Measurements from ENCODE around the gene SH2D4B.
"Not testable (repeated sequence)": the region's sequence is repeated elsewhere in the genome, so short reads cannot be mapped to it uniquely, and the experiment has no call there.

The SH2D4B gene

DNA sequence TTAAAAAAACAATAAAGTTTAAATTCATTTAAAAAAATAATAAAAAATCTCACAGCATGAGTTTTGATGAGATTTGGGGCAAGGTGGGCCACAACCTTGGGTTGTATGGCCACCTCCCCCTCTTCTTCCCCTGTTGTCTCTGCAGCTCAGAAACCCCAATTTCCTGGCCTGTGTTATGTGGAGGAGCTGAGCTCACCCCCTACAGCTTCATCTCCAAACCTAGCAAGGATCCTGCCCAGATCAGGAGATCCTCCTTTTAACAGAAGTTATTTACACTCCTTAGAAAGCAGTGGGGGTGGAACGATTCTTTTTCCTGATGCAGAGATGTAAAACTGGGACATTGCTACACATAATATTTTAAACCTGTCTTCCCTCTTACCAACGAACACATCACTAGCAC, 6.9 kb upstream of the SH2D4B start:
- H3K36me3 Mint-ChIP-seq (ENCODE audit: low read depth) = peaks cover 16% of the 10 kb centered on the region
- H3K27ac Mint-ChIP-seq = peak overlapping the region in 2 of 3 experiments; percentile 3 to 9
- H3K27me3 Mint-ChIP-seq (ENCODE audit: low read depth) = peaks cover 4% of the 10 kb centered on the region
- H3K4me1 Mint-ChIP-seq = peaks cover 14% of the 10 kb centered on the region
- TF ChIP-seq, protein P1, sequence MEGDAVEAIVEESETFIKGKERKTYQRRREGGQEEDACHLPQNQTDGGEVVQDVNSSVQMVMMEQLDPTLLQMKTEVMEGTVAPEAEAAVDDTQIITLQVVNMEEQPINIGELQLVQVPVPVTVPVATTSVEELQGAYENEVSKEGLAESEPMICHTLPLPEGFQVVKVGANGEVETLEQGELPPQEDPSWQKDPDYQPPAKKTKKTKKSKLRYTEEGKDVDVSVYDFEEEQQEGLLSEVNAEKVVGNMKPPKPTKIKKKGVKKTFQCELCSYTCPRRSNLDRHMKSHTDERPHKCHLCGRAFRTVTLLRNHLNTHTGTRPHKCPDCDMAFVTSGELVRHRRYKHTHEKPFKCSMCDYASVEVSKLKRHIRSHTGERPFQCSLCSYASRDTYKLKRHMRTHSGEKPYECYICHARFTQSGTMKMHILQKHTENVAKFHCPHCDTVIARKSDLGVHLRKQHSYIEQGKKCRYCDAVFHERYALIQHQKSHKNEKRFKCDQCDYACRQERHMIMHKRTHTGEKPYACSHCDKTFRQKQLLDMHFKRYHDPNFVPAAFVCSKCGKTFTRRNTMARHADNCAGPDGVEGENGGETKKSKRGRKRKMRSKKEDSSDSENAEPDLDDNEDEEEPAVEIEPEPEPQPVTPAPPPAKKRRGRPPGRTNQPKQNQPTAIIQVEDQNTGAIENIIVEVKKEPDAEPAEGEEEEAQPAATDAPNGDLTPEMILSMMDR (IDR thresholded peaks at IDR 0.05; ENCODE audit: unreplicated experiment in 3 of 3) = no peak
- H3K4me3 Mint-ChIP-seq = no peak overlapping the region
- peaks cover 3% of the 10 kb centered on the region for H3K9me3 Mint-ChIP-seq

DNA sequence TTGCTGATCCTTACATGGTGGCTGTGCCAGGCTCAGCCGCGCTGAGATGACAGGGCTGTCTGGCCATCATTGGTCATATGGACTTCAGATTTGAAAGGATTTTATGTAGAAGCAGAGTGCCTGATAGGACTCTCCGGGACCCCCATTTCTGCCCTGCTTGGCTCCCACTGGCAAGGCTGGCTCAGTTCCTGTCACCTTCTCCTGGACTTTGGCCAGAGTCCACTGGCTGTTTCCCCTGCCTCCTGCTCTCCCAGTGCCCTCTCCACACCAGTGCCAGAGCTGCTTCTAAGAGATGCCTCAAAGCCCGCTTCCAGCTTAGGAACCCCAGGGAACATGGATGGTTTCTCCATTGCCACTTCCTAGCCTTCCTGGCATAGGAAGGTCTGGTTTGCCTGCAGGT, 5.1 kb upstream of the SH2D4B start:
- peaks cover 23% of the 10 kb centered on the region for H3K36me3 Mint-ChIP-seq (ENCODE audit: low read depth)
- TF ChIP-seq, protein P1 (IDR thresholded peaks at IDR 0.05; ENCODE audit: unreplicated experiment in 3 of 3) = no peak
- peak overlapping the region in 1 of 3 experiments; percentile 56 for H3K27ac Mint-ChIP-seq
- H3K27me3 Mint-ChIP-seq (ENCODE audit: low read depth) = peaks cover 4% of the 10 kb centered on the region
- peaks cover 15% of the 10 kb centered on the region for H3K4me1 Mint-ChIP-seq
- H3K9me3 Mint-ChIP-seq = peaks cover 11% of the 10 kb centered on the region
- no peak overlapping the region for H3K4me3 Mint-ChIP-seq

DNA sequence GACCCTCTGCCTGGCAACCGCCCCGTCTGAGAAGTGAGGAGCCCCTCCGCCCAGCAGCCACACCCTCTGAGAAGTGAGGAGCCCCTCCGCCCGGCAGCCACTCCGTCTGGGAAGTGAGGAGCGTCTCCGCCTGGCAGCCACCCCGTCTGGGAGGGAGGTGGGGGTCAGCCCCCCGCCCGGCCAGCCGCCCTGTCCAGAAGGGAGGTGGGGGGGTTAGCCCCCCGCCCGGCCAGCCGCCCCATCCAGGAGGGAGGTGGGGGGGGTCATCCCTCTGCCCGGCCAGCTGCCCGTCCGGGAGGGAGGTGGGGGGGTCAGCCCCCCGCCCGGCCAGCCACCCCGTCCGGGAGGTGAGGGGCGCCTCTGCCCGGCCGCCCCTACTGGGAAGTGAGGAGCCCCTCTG, 3.6 kb upstream of the SH2D4B start:
- not testable (repeated sequence) for H3K27ac Mint-ChIP-seq; H3K27me3 Mint-ChIP-seq (ENCODE audit: low read depth); H3K4me3 Mint-ChIP-seq
- H3K9me3 Mint-ChIP-seq = peaks cover 11% of the 10 kb centered on the region
- peaks cover 23% of the 10 kb centered on the region for H3K36me3 Mint-ChIP-seq (ENCODE audit: low read depth)
- H3K4me1 Mint-ChIP-seq = peaks cover 22% of the 10 kb centered on the region

DNA sequence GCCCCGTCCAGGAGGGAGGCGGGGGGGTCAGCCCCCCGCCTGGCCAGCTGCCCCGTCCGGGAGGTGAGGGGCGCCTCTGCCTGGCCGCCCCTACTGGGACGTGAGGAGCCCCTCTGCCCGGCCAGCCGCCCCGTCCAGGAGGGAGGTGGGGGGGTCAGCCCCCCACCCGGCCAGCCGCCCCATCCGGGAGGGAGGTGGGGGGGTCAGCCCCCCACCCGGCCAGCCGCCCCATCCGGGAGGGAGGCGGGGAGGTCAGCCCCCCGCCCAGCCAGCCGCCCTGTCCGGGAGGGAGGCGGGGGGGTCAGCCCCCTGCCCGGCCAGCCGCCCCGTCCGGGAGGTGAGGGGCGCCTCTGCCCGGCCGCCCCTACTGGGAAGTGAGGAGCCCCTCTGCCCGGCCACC, 3.1 kb upstream of the SH2D4B start:
- peaks cover 11% of the 10 kb centered on the region for H3K9me3 Mint-ChIP-seq
- not testable (repeated sequence) for H3K27me3 Mint-ChIP-seq (ENCODE audit: low read depth); H3K27ac Mint-ChIP-seq; H3K4me3 Mint-ChIP-seq
- H3K4me1 Mint-ChIP-seq = peaks cover 27% of the 10 kb centered on the region
- H3K36me3 Mint-ChIP-seq (ENCODE audit: low read depth) = peaks cover 23% of the 10 kb centered on the region

DNA sequence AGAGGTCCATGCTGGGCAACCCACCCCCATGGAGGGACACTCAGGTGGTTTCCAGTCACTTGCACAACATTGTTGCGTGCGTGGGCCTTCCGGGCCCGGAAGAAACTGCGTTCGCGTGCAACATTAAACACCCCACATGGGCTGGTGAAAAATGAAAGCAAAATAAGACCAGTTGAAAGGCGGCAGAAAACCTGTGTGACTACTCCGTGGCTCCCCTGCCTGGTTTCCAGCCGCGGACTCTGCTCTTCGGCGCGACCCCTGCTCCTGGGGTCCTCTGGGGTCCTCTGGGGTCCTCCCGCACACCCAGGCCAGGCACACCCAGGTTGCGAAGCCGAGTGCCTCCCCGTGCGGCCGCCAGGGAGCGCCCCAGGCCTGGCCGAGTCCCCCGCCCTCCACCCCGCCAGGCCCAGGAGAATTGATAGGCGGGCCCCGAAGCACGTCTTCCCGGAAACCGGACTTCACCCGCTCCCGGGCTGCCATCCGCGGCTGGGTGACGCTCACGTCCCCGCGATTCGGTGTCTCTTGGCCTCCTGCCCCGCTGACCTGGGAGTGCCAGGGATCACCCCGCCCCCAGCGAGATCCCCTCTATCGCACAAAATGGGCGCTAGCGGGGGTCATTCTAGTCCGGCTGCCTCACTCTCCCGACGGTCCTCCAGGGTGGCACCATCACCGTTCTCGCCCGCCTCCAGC, 1.9 kb upstream of the SH2D4B start:
- no peak overlapping the region for H3K4me3 Mint-ChIP-seq
- peaks cover 23% of the 10 kb centered on the region for H3K36me3 Mint-ChIP-seq (ENCODE audit: low read depth)
- H3K4me1 Mint-ChIP-seq = peaks cover 34% of the 10 kb centered on the region
- peaks cover 11% of the 10 kb centered on the region for H3K9me3 Mint-ChIP-seq
- no peak overlapping the region for H3K27ac Mint-ChIP-seq
- TF ChIP-seq, protein P1 (IDR thresholded peaks at IDR 0.05; ENCODE audit: unreplicated experiment in 3 of 3) = no peak
- peaks cover 4% of the 10 kb centered on the region for H3K27me3 Mint-ChIP-seq (ENCODE audit: low read depth)

DNA sequence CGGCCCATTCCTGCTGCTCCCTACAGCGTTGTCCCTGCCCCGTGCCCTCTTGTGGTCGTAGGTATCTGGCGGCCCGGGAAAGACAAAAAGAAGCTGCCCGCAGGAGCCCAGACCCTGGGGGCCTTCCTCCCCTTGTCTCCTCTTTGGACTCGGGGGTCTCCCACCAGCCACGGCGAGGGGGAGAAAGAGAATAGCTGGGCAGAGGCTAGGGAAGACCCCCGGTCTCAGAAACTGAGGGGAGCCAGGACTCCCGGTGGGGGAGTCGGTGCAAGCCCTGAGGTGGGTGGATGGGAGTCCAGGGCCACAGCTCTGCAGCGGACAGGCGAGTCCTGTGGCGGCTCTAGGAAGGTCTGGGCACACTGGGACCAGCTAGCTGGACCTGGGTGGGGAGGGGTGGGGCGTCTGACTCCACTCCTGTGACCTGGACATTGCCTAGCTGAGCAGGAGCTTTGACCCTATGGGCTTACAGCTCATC, 1.3 kb upstream of the SH2D4B start:
- Mint-ChIP-seq H3K27me3 (ENCODE audit: low read depth) (peaks cover 6% of the 10 kb centered on the region), H3K27ac (peak overlapping the region in 1 of 3 experiments; percentile 95), H3K4me3 (no peak overlapping the region), H3K4me1 (peaks cover 35% of the 10 kb centered on the region), H3K36me3 (ENCODE audit: low read depth) (peaks cover 23% of the 10 kb centered on the region), H3K9me3 (peaks cover 11% of the 10 kb centered on the region)
- TF ChIP-seq, protein P1 (IDR thresholded peaks at IDR 0.05; ENCODE audit: unreplicated experiment in 3 of 3) = no peak

DNA sequence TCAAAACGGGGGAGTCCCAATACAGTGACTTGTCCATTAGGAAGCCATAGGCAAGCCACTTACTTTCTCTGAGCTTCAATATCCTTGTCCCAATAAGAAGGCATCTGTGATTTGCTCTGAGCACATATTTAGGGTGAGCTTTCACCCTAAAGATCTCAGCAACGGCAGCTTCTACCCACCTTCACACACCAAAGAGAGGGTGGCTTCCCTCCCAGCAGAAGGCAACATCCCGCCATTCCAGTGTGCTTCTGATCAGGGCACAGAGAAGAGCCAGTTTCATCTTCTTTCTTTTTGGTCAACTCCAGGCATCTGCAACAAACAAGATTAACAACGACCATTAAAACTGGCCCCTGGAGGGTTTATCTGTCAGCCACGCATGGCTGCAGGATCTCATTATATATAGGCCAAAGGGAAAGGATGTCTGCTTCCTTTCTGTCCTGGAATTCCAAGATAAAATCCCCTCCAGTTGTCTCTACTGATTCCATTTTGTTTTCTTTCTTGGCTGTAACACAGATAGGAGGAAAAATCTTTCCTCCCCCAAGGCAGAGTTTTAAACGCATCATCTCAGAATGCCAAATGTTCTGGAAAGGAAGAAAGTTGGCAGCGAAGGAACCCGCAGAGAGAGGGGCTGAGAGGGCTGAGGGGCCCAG, 491 bp upstream of the SH2D4B start:
- H3K4me3 Mint-ChIP-seq = no peak overlapping the region
- TF ChIP-seq, protein P1 (IDR thresholded peaks at IDR 0.05; ENCODE audit: unreplicated experiment in 3 of 3) = no peak
- H3K27me3 Mint-ChIP-seq (ENCODE audit: low read depth) = peaks cover 8% of the 10 kb centered on the region
- H3K4me1 Mint-ChIP-seq = peaks cover 38% of the 10 kb centered on the region
- peak overlapping the region; percentile 91 to 95 (median 93) for H3K27ac Mint-ChIP-seq
- peaks cover 11% of the 10 kb centered on the region for H3K9me3 Mint-ChIP-seq
- peaks cover 20% of the 10 kb centered on the region for H3K36me3 Mint-ChIP-seq (ENCODE audit: low read depth)

All from nephron (organoid).